ENCODE measurements around the gene CLPSL2. TPM values are rescaled to one million over a fixed set of nuclear protein-coding genes. Genes with fewer than 3 reads are reported as not detected.
A peak's percentile ranks its signal among the peaks of the same experiment; 100 is the strongest.

The CLPSL2 gene
- total and polyA plus RNA-seq, 10 of the 15 experiments (the other 5 are each of a cell fraction or from before 2014, with no cell fraction given) = 0.32 to 1.3 TPM; not detected in 8

DNA sequence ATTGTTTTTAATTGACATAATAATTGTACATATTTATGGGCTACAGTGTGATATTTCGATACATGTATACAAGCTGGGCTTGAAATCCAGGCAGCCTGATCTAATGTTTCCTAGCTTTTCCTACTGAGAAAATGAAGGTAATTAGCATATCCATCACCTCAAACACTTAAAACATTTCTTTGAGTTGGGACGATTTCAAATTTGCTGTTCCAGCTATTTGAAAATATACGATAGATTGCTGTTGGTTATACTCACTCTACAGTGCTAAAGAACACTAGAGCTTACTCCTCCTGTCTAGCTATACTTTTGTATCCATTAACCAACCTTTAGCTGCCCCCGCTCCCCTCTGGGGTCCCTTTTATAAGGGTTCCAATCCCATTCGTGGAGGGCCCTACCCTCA lies 33.4 kb downstream of the CLPSL2 start:
- Histone ChIP-seq H3K27ac (ENCODE audit: control insufficient read depth, insufficient read depth) (no peak overlapping the region), H3K9me3 (replicated peaks; ENCODE audit: control insufficient read depth, insufficient read depth, low read length) (no peaks in the 10 kb centered on the region), H3K4me1 (ENCODE audit: control insufficient read depth, insufficient read depth, low read length) (no peaks in the 10 kb centered on the region), H2AFZ (ENCODE audit: control insufficient read depth, low read depth, low read length) (no peak overlapping the region), H3K36me3 (ENCODE audit: control insufficient read depth in 2 of 2, insufficient read depth in 2 of 2, low read length in 1 of 2) (no peaks in the 10 kb centered on the region), H3K4me2 (ENCODE audit: control insufficient read depth, insufficient read depth) (no peak overlapping the region), H4K20me1 (ENCODE audit: control insufficient read depth, insufficient read depth) (no peaks in the 10 kb centered on the region), H3K4me3 (no peak overlapping the region), H3K9ac (ENCODE audit: control insufficient read depth, insufficient read depth, low read length) (no peak overlapping the region), H3K27me3 (replicated peaks in 1 of 2; ENCODE audit: control insufficient read depth in 2 of 2, insufficient read depth in 2 of 2, low read length in 1 of 2) (no peaks in the 10 kb centered on the region), H3K79me2 (ENCODE audit: control insufficient read depth, insufficient read depth, low read length) (no peaks in the 10 kb centered on the region)
- ChIA-PET CTCF (no interaction called here), RAD21 (ENCODE audit: unreplicated experiment) (no interaction called here), SMC1A (ENCODE audit: uncharacterized antibody, unreplicated experiment) (no interaction called here), POLR2A (no interaction called here)
- TF ChIP-seq PAX8 (IDR thresholded peaks at IDR 0.05) (no peak), MTA2 (IDR thresholded peaks at IDR 0.05; ENCODE audit: low read depth) (no peak)
- no peak for FAIRE-seq
- intact Hi-C loops (cut with micrococcal nuclease; ENCODE audit: unreplicated experiment) = no loop called here
- WGBS (ENCODE audit: insufficient coverage, insufficient replicate concordance, low lambda C conversion rate, missing lambda C conversion rate) = 56% methylated on average over 5 of the region's 5 CpGs
- no peak for ATAC-seq
- DNase-seq (ENCODE audit: low read depth, low spot score) = no peak
- in situ Hi-C loops (cut with MboI) = no loop called here
- BruUV-seq (replicated peaks) = no TSS peak

DNA sequence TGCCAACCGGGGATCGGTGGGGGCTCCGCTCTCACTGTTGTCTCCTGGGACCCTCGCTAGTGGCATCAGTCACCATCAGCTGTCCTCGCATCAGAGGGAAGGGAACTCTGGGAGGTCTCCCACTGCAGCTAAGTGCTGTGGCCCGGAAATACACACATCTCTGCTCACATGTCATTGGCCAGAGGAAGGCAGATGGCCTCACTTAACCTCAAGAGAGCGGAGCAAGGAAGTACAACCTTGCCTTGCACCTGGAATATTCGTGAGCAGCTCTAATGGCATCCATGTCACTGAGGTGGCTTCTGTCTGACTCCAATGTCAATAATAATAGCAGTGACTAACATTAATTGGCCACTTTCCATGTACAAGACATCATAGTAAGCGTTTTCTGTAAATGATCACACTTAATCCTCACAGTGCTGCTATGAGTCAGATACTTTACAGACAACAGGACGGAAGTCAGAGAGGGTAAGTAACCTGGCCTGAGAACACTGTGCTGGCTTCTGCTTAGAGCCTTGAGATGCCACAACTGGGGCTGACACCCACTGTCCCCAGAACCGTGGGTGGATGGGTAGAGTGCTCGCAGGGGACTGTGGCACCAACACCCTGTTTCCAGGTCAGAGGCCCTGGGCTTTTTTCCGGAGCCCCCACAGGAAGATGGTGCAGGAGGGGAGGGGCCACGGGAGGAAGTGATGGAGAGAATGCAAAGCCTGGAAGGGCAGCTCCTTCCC lies 34.7 kb downstream of the CLPSL2 start:
- intact Hi-C loops (cut with micrococcal nuclease; ENCODE audit: unreplicated experiment) (no loop called here), in situ Hi-C loops (cut with MboI) (no loop called here)
- no peak overlapping the region for H3K27ac ChIP-seq (ENCODE audit: control insufficient read depth, insufficient read depth)
- H3K4me3 ChIP-seq = no peak overlapping the region
- no peaks in the 10 kb centered on the region for H3K79me2 ChIP-seq (ENCODE audit: control insufficient read depth, insufficient read depth, low read length)
- 34% methylated on average over 14 of the region's 14 CpGs for WGBS (ENCODE audit: insufficient coverage, insufficient replicate concordance, low lambda C conversion rate, missing lambda C conversion rate)
- no peaks in the 10 kb centered on the region for H3K36me3 ChIP-seq (ENCODE audit: control insufficient read depth in 2 of 2, insufficient read depth in 2 of 2, low read length in 1 of 2)
- H4K20me1 ChIP-seq (ENCODE audit: control insufficient read depth, insufficient read depth) = no peaks in the 10 kb centered on the region
- RAD21 ChIA-PET (ENCODE audit: unreplicated experiment) = no interaction called here
- POLR2A ChIA-PET = no interaction called here
- CTCF ChIA-PET = interaction anchor here (1.0 kb wide), 1 partner anchor 283 kb away, joined by 3 read pairs; no protein-coding TSS in a partner anchor
- TF ChIP-seq TCF7 (IDR thresholded peaks at IDR 0.05; ENCODE audit: borderline replicate concordance) (no peak), TBL1XR1 (IDR thresholded peaks at IDR 0.05; ENCODE audit: low read depth, low read length) (no peak), POU2F2 (IDR thresholded peaks at IDR 0.05; ENCODE audit: borderline replicate concordance, low read depth, low read length) (no peak), HDAC6 (IDR thresholded peaks at IDR 0.05; ENCODE audit: unreplicated experiment) (no peak), SMC3 (IDR thresholded peaks at IDR 0.05; ENCODE audit: borderline replicate concordance, low read length) (no peak)
- TF ChIP-seq, protein P1, sequence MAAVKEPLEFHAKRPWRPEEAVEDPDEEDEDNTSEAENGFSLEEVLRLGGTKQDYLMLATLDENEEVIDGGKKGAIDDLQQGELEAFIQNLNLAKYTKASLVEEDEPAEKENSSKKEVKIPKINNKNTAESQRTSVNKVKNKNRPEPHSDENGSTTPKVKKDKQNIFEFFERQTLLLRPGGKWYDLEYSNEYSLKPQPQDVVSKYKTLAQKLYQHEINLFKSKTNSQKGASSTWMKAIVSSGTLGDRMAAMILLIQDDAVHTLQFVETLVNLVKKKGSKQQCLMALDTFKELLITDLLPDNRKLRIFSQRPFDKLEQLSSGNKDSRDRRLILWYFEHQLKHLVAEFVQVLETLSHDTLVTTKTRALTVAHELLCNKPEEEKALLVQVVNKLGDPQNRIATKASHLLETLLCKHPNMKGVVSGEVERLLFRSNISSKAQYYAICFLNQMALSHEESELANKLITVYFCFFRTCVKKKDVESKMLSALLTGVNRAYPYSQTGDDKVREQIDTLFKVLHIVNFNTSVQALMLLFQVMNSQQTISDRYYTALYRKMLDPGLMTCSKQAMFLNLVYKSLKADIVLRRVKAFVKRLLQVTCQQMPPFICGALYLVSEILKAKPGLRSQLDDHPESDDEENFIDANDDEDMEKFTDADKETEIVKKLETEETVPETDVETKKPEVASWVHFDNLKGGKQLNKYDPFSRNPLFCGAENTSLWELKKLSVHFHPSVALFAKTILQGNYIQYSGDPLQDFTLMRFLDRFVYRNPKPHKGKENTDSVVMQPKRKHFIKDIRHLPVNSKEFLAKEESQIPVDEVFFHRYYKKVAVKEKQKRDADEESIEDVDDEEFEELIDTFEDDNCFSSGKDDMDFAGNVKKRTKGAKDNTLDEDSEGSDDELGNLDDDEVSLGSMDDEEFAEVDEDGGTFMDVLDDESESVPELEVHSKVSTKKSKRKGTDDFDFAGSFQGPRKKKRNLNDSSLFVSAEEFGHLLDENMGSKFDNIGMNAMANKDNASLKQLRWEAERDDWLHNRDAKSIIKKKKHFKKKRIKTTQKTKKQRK (IDR thresholded peaks at IDR 0.05; ENCODE audit: low read depth, low read length) = no peak
- TF ChIP-seq, protein P2, sequence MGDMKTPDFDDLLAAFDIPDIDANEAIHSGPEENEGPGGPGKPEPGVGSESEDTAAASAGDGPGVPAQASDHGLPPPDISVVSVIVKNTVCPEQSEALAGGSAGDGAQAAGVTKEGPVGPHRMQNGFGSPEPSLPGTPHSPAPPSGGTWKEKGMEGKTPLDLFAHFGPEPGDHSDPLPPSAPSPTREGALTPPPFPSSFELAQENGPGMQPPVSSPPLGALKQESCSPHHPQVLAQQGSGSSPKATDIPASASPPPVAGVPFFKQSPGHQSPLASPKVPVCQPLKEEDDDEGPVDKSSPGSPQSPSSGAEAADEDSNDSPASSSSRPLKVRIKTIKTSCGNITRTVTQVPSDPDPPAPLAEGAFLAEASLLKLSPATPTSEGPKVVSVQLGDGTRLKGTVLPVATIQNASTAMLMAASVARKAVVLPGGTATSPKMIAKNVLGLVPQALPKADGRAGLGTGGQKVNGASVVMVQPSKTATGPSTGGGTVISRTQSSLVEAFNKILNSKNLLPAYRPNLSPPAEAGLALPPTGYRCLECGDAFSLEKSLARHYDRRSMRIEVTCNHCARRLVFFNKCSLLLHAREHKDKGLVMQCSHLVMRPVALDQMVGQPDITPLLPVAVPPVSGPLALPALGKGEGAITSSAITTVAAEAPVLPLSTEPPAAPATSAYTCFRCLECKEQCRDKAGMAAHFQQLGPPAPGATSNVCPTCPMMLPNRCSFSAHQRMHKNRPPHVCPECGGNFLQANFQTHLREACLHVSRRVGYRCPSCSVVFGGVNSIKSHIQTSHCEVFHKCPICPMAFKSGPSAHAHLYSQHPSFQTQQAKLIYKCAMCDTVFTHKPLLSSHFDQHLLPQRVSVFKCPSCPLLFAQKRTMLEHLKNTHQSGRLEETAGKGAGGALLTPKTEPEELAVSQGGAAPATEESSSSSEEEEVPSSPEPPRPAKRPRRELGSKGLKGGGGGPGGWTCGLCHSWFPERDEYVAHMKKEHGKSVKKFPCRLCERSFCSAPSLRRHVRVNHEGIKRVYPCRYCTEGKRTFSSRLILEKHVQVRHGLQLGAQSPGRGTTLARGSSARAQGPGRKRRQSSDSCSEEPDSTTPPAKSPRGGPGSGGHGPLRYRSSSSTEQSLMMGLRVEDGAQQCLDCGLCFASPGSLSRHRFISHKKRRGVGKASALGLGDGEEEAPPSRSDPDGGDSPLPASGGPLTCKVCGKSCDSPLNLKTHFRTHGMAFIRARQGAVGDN (IDR thresholded peaks at IDR 0.05) = no peak
- H3K9ac ChIP-seq (ENCODE audit: control insufficient read depth, insufficient read depth, low read length) = no peak overlapping the region
- SMC1A ChIA-PET (ENCODE audit: uncharacterized antibody, unreplicated experiment) = no interaction called here
- DNase-seq (ENCODE audit: low read depth, low spot score) (no peak), ATAC-seq (peak; percentile 72), FAIRE-seq (no peak)
- no peak overlapping the region; the same call in 1 of the 2 replicates for H3K4me2 ChIP-seq (ENCODE audit: control insufficient read depth, insufficient read depth)
- peak overlapping the region; percentile 19; the same call in 1 of the 2 replicates for H2AFZ ChIP-seq (ENCODE audit: control insufficient read depth, low read depth, low read length)
- no peaks in the 10 kb centered on the region for H3K4me1 ChIP-seq (ENCODE audit: control insufficient read depth, insufficient read depth, low read length)
- no peaks in the 10 kb centered on the region for H3K9me3 ChIP-seq (replicated peaks; ENCODE audit: control insufficient read depth, insufficient read depth, low read length)
- no peaks in the 10 kb centered on the region for H3K27me3 ChIP-seq (replicated peaks in 1 of 2; ENCODE audit: control insufficient read depth in 2 of 2, insufficient read depth in 2 of 2, low read length in 1 of 2)
- BruUV-seq (replicated peaks) = no TSS peak
